Activated CD8-positive, alpha-beta T cell treated with anti-CD3 and anti-CD28 coated beads for 36 hours (primary cell): ENCODE measurements around the gene ZFYVE16. TPM values are rescaled to one million over a fixed set of nuclear protein-coding genes. Genes with fewer than 3 reads are reported as not detected.

ENCODE experiments used
- ATAC-seq: fragments of 200-7000 bp; cut with Tn5 transposase; one replicate; pipeline ENCODE4 v1.10.0; 2021; ENCODE audit warnings: mild to moderate bottlenecking, moderate library complexity
- CTCF ChIA-PET: fragments of 350-600 bp; sonication (Branson Sonifier 250); formaldehyde crosslinking; loops from one replicate; lab custom pipeline; 2021; ENCODE audit warnings: antibody characterized with exemption; lab: Charles Lee
- POLR2A ChIA-PET: fragments of 350-600 bp; sonication (Branson Sonifier 250); formaldehyde crosslinking; loops from one replicate; lab custom pipeline; 2021; ENCODE audit warnings: antibody characterized with exemption; lab: Charles Lee
- DNase-seq: peaks from one replicate; pipeline ENCODE4 v3.0.0-alpha.2; 2020
- H3K27ac Mint-ChIP-seq: one replicate; pipeline ENCODE4 v1.8.0; 2021; ENCODE audit warnings: mild to moderate bottlenecking, mixed read lengths
- H3K27me3 Mint-ChIP-seq: one replicate; pipeline ENCODE4 v1.8.0; 2021; ENCODE audit warnings: mixed read lengths
- H3K36me3 Mint-ChIP-seq: one replicate; pipeline ENCODE4 v1.8.0; 2021; ENCODE audit warnings: low read depth, mixed read lengths
- H3K4me1 Mint-ChIP-seq: one replicate; pipeline ENCODE4 v1.8.0; 2021; ENCODE audit warnings: low read depth, mixed read lengths
- H3K4me3 Mint-ChIP-seq: one replicate; pipeline ENCODE4 v1.8.0; 2021; ENCODE audit warnings: mild to moderate bottlenecking, moderate library complexity, mixed read lengths
- H3K9me3 Mint-ChIP-seq: one replicate; pipeline ENCODE4 v1.8.0; 2021; ENCODE audit warnings: mixed read lengths
- intact Hi-C: fragments of 100-400 bp; cut with micrococcal nuclease; formaldehyde crosslinking; loops from one replicate; pipeline ENCODE4 v1.10.0; 2022
- total RNA-seq, 2 experiments: library from RNA; stranded (reverse); gene quantifications; one replicate each; pipeline ENCODE4 v1.2.3, GENCODE V29; 2021
- TF ChIP-seq, protein P1 (sequence below): fragments of 200-600 bp; IDR thresholded peaks from one replicate; pipeline ENCODE4 v1.8.0; 2022; ENCODE audit warnings: antibody characterized with exemption, mild to moderate bottlenecking

The ZFYVE16 gene
- total RNA-seq, 2 experiments from 2014 or later: 5.9 to 6.7 TPM

DNA sequence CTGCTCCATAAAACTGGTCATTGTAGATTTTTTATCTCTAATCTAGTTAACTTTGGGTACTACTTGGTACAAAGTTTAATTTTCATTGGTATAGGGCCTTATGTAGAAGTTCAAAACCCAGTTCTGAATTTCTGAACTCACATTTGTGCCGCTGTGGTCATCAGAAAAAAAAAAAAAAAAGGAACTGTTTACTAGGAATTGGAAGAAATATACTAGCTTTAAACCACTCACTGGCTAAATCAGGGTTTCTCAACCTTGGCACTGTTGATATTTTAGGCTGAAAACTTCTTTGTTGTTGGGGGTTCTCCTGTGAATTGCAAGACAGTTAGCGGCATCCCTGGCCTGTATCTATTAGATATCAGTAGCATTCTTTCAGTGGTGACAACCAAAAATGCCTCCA lies 4.1 kb upstream of the ZFYVE16 start:
- intact Hi-C loops: no loop called here
- ATAC-seq: no peak

GRCh38 chr5:80406980-80407734 lies 707 bp upstream of the ZFYVE16 start:
- Mint-ChIP-seq H3K4me1 (peaks cover 19% of the 10 kb centered on the region), H3K27ac (peak overlapping the region; percentile 93), H3K4me3 (peak overlapping the region; percentile 85), H3K36me3 (peaks cover 2% of the 10 kb centered on the region), H3K27me3 (no peaks in the 10 kb centered on the region), H3K9me3 (no peaks in the 10 kb centered on the region)
- peak; percentile 30 for DNase-seq
- ChIA-PET POLR2A (interaction anchor here (0.7 to 0.8 kb wide), 2 partner anchors 81 to 352 kb away, joined by 3 read pairs; partner anchors contain the start of gene FAM151B), CTCF (interaction anchor here (1.0 to 1.1 kb wide), 2 partner anchors 31 to 324 kb away, joined by 3 read pairs; no protein-coding TSS in a partner anchor)
- no peak for ATAC-seq
- TF ChIP-seq, protein P1, sequence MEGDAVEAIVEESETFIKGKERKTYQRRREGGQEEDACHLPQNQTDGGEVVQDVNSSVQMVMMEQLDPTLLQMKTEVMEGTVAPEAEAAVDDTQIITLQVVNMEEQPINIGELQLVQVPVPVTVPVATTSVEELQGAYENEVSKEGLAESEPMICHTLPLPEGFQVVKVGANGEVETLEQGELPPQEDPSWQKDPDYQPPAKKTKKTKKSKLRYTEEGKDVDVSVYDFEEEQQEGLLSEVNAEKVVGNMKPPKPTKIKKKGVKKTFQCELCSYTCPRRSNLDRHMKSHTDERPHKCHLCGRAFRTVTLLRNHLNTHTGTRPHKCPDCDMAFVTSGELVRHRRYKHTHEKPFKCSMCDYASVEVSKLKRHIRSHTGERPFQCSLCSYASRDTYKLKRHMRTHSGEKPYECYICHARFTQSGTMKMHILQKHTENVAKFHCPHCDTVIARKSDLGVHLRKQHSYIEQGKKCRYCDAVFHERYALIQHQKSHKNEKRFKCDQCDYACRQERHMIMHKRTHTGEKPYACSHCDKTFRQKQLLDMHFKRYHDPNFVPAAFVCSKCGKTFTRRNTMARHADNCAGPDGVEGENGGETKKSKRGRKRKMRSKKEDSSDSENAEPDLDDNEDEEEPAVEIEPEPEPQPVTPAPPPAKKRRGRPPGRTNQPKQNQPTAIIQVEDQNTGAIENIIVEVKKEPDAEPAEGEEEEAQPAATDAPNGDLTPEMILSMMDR: no peak
- intact Hi-C loops: no loop called here

More for the DNA sequence above, 4.1 kb upstream of the ZFYVE16 start:
- TF ChIP-seq, protein P1: no peak
- Mint-ChIP-seq H3K27ac (no peak overlapping the region), H3K4me3 (no peak overlapping the region), H3K4me1 (peaks cover 11% of the 10 kb centered on the region), H3K9me3 (no peaks in the 10 kb centered on the region), H3K36me3 (no peaks in the 10 kb centered on the region), H3K27me3 (peaks cover 7% of the 10 kb centered on the region)
- ChIA-PET POLR2A (interaction anchor here (0.6 kb wide), 1 partner anchor 137 kb away, joined by 3 read pairs; no protein-coding TSS in a partner anchor), CTCF (no interaction called here)
- no peak for DNase-seq

DNA sequence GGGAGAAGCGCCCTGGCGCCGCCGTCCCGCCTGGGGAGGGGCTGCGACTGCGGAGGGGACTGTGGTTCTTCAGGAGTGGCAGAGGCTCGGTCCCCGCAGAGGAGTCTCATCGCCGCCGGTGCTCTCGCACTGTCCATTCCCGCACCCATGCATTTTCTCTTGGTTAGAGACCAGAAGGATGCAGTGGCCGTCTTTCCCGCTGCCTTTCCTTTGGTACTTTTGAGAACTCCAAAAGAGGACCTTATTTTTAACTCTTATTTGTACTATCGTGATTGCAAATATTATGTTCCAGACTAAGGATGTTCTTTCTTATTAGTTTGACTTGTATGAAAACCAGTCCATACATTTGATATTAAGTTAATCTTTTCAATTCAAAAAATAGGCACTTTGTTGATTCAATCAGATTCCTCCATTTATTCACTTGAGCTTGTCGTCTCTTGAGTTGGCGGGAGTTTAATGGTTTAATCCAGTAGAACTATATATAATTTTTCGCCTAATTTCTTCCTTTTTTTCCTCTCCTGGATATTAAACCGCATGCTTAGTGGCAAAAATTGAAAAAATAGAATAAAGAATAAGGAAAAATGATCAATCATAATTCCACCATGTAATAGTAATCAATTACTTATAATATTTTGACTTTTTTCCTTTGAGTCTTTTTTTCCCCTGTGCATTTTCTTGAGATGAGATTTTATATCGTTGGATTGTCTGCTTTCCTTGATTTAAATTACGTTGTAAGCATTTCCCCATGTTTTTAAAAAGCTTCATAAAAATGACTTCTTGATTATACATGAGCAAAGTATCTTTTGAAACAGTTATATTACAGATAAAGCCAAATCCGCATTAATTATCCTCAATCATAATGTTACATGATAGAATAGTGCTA lies 861 bp downstream of the ZFYVE16 start:
- TF ChIP-seq, protein P1: no peak
- Mint-ChIP-seq H3K4me1 (peaks cover 19% of the 10 kb centered on the region), H3K27ac (peak overlapping the region; percentile 29), H3K27me3 (no peaks in the 10 kb centered on the region), H3K4me3 (peak overlapping the region; percentile 85), H3K9me3 (no peaks in the 10 kb centered on the region), H3K36me3 (peaks cover 2% of the 10 kb centered on the region)
- DNase-seq (peak; percentile 42), ATAC-seq (peak; percentile 12)
- intact Hi-C loops: no loop called here
- POLR2A ChIA-PET: no interaction called here
- CTCF ChIA-PET: interaction anchor here (0.9 kb wide), 1 partner anchor 700 kb away, joined by 3 read pairs; no protein-coding TSS in a partner anchor

DNA sequence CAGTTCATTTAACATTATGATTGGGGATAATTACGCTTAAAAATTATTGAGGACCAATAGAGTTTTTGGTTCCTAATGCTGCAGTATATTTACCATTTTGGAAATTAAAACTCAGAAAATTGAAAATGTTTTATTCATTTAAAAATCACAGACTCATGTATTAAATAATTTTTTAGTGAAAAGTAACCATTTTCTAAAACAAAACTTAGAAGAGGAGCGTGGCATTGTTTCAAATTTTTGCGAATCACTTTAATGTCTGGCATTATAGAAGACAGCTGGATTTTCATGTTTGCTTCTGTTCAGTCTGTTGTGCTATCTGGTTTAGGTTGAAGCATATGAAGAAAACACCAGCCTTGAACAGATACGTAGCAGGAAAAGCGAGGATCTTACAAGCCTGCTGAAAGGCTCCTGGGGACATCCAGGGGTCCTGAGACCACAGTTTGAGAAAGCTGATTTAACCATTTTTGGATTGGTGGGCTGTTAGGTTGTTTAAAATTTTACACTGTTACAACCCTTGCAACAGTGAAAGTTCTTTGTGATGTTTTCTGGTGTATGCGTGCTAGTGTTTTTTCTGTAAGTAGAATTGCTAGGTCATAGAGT lies 1.6 kb downstream of the ZFYVE16 start:
- ATAC-seq: no peak
- Mint-ChIP-seq H3K27ac (no peak overlapping the region), H3K36me3 (peaks cover 2% of the 10 kb centered on the region), H3K27me3 (no peaks in the 10 kb centered on the region), H3K4me1 (peaks cover 19% of the 10 kb centered on the region), H3K4me3 (peak overlapping the region; percentile 18), H3K9me3 (no peaks in the 10 kb centered on the region)
- ChIA-PET CTCF (no interaction called here), POLR2A (no interaction called here)
- DNase-seq: no peak
- TF ChIP-seq, protein P1: no peak
- intact Hi-C loops: no loop called here
